SH-SY5Y (cell line): ENCODE measurements around the gene GPATCH8.

Source experiments
- GATA2 ChIP-seq: IDR thresholded peaks from 2 replicates; pipeline ENCODE4 v1.6.1; 2011; ENCODE audit warnings: mild to moderate bottlenecking, low read depth, low read length
- GATA3 ChIP-seq: IDR thresholded peaks from 2 replicates; pipeline ENCODE4 v1.6.1; 2011; ENCODE audit warnings: low read depth, mild to moderate bottlenecking, low read length, moderate library complexity

Gene GPATCH8

DNA sequence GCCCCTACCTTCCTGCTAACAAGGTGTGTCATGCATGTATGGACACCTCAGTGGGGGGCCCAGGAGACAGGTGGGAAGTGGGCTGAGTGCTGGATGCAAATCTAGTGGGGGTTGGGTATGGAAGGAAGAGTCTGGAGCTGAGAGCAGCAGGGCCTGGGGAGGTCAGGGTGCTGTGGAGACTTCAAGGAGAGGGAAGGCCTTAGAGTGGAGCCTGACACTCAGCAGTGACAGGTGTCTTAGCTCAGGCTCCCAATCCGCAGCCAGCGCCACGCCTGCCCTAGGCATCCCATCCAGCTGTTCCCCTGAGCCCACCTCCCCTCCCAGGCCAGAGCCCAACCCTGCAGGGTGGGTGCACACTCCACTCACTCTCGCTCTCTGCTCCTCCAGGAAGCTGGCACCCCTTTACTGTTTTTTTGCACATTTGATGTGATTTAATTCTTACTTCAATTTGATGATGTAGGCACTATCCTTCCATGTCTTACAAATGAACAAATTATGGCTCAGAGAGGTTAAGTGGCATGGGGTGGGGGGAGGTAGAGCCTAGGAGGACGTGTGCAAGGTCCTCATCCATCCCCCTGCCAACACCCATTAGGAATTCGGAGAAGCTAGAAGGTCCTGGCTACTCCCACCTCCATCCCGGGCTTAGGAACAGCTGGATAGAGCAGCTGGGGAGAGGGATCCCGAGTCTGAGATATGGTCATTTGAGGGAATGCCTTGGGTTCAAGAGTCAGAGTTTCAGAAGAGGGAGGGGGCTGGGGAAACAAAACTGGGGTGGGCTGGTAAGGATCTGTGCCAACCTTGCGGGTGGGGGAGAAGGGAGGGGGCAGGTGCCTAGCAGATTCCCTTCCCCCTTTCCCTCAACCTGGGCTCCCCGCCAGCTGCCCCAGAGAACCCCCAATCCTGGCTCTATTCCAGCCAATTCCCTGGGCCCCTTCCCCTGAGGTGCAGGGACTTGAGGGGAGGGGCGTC lies 141.6 kb downstream of the GPATCH8 start:
- TF ChIP-seq GATA3 (no peak), GATA2 (no peak)

- TF ChIP-seq GATA2 (no peak), GATA3 (no peak)
Observed at GRCh38 chr17:44360826-44361225, 142.4 kb downstream of the GPATCH8 start.

DNA sequence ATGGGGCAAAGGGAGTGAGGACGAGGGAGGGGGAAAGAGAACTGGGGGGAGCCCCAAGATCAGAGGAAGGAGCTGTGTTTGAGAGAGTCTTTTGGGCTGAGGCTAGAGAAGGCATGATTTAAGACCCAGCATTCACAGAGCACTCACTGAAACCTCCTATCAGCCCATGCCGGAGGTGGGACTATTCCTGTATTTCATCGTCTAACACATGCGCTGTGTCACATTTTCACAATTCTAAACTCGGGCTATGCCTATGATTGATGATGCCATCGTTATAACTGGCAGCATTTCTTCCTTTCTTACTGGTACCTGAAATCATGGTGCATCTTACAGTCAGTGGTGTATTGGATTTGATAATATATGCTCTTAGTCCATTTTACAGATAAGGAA lies 143.1 kb downstream of the GPATCH8 start:
- TF ChIP-seq GATA2, result no peak
- no peak for TF ChIP-seq GATA3

- no peak for TF ChIP-seq GATA3
- TF ChIP-seq GATA2, result no peak
Observed at GRCh38 chr17:44359458-44360143, 143.6 kb downstream of the GPATCH8 start.

DNA sequence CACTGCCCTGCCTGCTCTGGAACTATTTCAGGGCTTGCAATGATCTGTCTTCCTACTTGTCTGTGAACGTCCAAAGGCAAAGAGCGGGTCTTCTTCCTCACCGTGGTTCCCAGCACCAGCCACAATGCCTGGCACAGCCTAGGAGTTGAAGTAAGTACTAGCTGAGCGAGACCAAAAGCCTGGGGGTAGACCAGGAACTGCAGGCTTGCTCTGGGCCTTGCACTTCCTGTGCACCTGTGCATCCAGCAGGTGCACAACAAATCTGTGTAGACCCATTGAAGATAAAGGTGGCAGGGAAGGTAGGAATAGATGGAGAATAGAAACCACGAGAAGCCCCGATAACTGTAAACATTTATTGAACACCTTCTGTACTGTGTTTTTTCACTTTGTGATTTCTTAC lies 144.2 kb downstream of the GPATCH8 start:
- TF ChIP-seq GATA2 (no peak), GATA3 (no peak)

DNA sequence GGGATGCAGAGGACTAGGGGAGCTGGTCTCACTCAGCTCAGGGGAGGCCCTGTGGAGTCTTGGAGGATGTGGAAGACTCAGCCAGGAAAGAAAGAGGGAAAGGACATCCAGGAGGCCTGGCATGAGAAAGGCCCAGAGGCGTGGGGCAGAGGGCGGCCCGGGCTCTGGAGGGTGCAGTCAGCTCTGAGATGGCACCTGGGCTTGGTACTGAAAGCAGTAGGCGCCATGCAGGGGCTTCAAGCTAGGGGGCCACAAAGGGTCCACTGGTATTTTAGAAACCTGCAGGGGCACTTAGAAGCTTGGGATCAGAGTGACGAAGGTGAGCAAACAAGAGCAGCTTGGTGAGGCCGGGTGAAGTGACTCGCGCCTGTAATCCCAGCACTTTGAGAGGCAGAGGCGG lies 145.1 kb downstream of the GPATCH8 start:
- no peak for TF ChIP-seq GATA2
- TF ChIP-seq GATA3, result no peak

DNA sequence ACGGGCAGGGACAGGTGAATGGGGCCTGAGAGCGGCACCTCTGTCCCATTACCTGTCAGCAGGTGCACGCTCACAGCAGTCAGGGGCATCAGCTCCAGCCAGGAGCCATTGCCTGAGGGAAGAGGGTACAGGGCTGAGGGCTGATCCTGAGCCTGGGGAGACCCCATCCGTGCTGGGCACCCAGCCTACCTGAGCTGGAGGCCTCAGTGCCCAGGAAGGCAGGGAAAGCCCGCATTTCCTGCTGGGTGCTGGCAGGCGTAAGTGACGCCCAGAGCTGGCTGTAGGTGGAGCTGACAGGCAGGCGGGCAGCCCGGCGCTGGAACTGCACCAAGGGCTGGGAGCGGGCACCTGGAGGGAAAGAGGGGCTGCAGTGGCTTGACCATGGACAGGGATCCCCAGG lies 147.0 kb downstream of the GPATCH8 start:
- TF ChIP-seq GATA2, result no peak
- no peak for TF ChIP-seq GATA3

DNA sequence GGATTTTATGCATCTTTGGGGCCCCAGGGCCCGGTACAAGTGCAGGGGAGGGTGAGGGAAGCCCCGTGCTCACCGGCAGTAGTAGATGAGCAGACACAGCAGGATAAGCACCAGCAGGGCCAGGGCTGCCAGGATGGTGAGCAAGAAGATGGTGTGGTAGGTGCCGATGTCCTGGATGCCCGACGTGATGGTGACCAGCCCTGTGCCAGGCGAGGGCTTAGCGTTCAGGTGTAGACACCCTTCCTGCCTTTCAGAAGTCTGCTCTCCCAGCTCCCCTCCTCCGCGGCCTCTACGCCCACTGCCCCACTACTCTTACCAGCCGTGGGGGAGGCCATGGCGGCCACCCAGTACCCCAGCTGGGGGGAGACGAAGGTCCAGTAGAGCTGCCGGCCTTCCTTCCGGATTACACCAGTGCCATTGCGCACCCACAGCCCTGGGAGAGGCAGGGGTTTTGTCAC lies 147.5 kb downstream of the GPATCH8 start:
- TF ChIP-seq GATA2, result no peak
- TF ChIP-seq GATA3, result no peak

- no peak for TF ChIP-seq GATA3
- no peak for TF ChIP-seq GATA2
Observed at GRCh38 chr17:44354582-44355561, 148.3 kb downstream of the GPATCH8 start.

GRCh38 chr17:44353672-44354331 lies 149.4 kb downstream of the GPATCH8 start:
- TF ChIP-seq GATA2 (no peak), GATA3 (no peak)

DNA sequence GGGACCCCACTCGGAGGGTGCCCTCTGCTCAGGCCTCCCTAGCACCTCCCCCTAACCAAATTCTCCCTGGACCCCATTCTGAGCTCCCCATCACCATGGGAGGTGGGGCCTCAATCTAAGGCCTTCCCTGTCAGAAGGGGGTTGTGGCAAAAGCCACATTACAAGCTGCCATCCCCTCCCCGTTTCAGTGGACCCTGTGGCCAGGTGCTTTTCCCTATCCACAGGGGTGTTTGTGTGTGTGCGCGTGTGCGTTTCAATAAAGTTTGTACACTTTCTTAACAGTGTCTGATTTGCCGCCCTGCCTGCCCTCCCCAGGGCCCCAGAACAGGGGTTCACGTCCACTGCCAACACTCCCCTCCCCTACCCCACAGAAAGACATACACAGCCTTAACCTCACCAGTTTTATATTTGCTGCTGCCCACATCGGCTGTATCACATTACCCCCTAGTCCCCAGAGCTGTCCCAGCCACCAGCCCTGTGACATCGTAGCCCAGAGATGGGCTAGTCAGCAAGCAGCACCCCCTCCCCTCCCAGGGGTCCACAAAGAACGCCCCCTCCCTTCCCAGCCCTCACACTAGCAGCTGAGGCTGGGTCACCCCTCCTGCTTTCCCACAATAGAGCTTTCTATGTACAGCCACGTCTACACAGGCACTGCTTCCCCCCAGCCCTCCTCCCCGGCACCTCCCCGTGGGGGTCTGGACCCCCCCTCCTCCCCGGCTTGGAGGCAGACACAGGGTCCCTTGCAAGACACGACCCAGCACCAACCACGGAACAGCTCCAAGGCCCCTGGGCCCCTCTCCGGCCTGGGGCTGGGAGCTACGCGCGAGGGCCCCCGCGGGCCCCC lies 150.2 kb downstream of the GPATCH8 start:
- TF ChIP-seq GATA3, result no peak
- no peak for TF ChIP-seq GATA2
